ENCODE measurements around the gene TPM2. TPM values are rescaled to one million over a fixed set of nuclear protein-coding genes. Genes with fewer than 3 reads are reported as not detected.

The TPM2 gene
- total RNA-seq, 4 donors from 2014 or later, result 7,572 to 13,568 (median 12,084) TPM

GRCh38 chr9:35731415-35732184 is 41.9 kb upstream of the TPM2 start:
- WGBS, 2 donors (ENCODE audit: low coverage in 1 of 2), result 0% methylated on average over 7 to 12 of the region's 47 CpGs
- TF ChIP-seq EP300 (IDR thresholded peaks at IDR 0.05) (no peak), POLR2A (IDR thresholded peaks at IDR 0.05) (peak; percentile 87 to 88), POLR2AphosphoS5 (IDR thresholded peaks at IDR 0.05) (no peak)
- TF ChIP-seq, protein P1, sequence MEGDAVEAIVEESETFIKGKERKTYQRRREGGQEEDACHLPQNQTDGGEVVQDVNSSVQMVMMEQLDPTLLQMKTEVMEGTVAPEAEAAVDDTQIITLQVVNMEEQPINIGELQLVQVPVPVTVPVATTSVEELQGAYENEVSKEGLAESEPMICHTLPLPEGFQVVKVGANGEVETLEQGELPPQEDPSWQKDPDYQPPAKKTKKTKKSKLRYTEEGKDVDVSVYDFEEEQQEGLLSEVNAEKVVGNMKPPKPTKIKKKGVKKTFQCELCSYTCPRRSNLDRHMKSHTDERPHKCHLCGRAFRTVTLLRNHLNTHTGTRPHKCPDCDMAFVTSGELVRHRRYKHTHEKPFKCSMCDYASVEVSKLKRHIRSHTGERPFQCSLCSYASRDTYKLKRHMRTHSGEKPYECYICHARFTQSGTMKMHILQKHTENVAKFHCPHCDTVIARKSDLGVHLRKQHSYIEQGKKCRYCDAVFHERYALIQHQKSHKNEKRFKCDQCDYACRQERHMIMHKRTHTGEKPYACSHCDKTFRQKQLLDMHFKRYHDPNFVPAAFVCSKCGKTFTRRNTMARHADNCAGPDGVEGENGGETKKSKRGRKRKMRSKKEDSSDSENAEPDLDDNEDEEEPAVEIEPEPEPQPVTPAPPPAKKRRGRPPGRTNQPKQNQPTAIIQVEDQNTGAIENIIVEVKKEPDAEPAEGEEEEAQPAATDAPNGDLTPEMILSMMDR (IDR thresholded peaks at IDR 0.05), result no peak
- Histone ChIP-seq H3K36me3 (peaks cover 0 to 28% of the 10 kb centered on the region in 2 donors), H3K27ac (peak overlapping the region; percentile 97 to 100 (median 98)), H3K27me3 (no peaks in the 10 kb centered on the region), H3K9me3 (no peaks in the 10 kb centered on the region), H3K4me1 (peaks cover under 1 to 75% (median 24%) of the 10 kb centered on the region in 3 donors), H3K4me3 (peak overlapping the region; percentile 79 to 85)
- no peak for ATAC-seq

- 43 to 48% methylated on average over 1 to 2 of the region's 2 CpGs for WGBS, 2 donors (ENCODE audit: low coverage in 1 of 2)
- TF ChIP-seq, protein P1 (IDR thresholded peaks at IDR 0.05), result no peak
- TF ChIP-seq EP300 (IDR thresholded peaks at IDR 0.05) (no peak), POLR2A (IDR thresholded peaks at IDR 0.05) (no peak), POLR2AphosphoS5 (IDR thresholded peaks at IDR 0.05) (no peak)
- peak overlapping the region; percentile 97 to 100 (median 98) for H3K27ac ChIP-seq
- no peak for ATAC-seq
- H3K27me3 ChIP-seq, result no peaks in the 10 kb centered on the region
- no peaks in the 10 kb centered on the region for H3K9me3 ChIP-seq
- peak overlapping the region; percentile 79 to 85 for H3K4me3 ChIP-seq
- H3K4me1 ChIP-seq, result peaks cover 3 to 76% (median 30%) of the 10 kb centered on the region in 3 donors
- H3K36me3 ChIP-seq, result peaks cover 0 to 24% of the 10 kb centered on the region in 2 donors
Measured at GRCh38 chr9:35730486-35730854, 40.7 kb upstream of the TPM2 start.

DNA sequence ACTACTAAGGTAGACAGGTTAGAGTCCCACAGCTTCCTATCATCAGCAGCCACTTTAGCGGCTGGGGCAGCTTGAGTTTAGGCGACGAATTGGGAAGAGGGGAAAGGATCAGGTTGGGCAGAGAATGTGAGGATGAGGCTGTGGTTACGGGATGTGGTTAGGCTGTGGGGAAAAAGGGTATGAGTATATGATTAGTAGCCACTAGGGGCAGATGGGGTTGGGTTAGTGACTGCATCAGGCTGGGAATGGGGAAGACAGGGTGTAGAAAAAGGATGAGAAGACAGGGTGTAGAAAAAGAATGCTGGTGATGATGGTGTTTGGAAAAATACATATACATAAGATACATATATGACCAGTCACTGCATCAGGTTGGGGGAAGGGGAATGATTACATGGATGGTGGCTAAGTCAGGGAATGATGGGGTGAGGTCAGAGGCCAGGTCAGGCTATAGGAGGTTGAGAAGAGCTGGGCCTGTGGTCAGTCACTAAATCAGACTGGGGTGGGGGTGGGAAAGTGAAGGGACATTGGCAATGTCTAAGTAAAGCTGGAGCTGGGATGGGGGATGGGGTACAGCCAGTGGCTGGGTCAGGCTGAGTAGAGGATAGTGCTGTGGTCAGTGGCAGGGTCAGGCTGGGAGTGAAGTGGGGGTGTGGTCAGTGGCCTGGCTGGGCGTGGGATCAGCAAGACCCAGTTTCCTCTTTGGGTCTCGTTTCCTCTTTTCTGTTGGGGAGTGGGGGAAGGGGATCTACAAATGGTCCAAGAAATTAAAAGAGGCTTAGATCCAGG is 40.2 kb upstream of the TPM2 start:
- Histone ChIP-seq H3K4me1 (peaks cover 3 to 82% (median 30%) of the 10 kb centered on the region in 3 donors), H3K36me3 (peaks cover 0 to 24% of the 10 kb centered on the region in 2 donors), H3K9me3 (no peaks in the 10 kb centered on the region), H3K27ac (peak overlapping the region; percentile 97 to 100 (median 98)), H3K4me3 (peak overlapping the region; percentile 79 to 85), H3K27me3 (no peaks in the 10 kb centered on the region)
- TF ChIP-seq EP300 (IDR thresholded peaks at IDR 0.05), result no peak
- TF ChIP-seq POLR2AphosphoS5 (IDR thresholded peaks at IDR 0.05), result peak; percentile 97
- TF ChIP-seq, protein P1 (IDR thresholded peaks at IDR 0.05), result peak; percentile 47 to 77 (median 68)
- peak; percentile 51 to 64 for TF ChIP-seq POLR2A (IDR thresholded peaks at IDR 0.05)
- no peak for ATAC-seq
- 7 to 8% methylated on average over 6 of the region's 6 CpGs for WGBS, 2 donors (ENCODE audit: low coverage in 1 of 2)

DNA sequence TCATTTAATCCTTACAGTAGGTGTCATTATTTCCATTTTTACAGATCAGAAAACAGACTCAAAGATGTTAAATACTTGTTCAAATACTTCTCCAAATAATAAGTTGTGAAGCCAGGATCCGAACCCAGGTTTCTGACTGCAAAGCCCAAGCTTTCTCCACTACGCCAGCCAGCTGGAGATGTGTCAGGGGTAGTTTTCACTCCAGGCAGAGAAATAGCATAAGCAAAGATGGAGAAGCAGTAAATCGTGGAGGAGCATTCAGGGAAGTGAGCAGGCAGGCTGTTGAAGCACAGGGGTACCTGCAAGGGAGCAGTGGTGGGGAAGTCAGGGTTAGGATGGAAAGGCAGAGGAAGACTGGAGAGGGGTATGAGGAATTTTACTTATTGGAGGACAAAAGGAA is 39.4 kb upstream of the TPM2 start:
- WGBS, 2 donors (ENCODE audit: low coverage in 1 of 2), result 14 to 20% methylated on average over 3 of the region's 3 CpGs
- no peak for TF ChIP-seq POLR2AphosphoS5 (IDR thresholded peaks at IDR 0.05)
- no peak for TF ChIP-seq EP300 (IDR thresholded peaks at IDR 0.05)
- no peak for TF ChIP-seq POLR2A (IDR thresholded peaks at IDR 0.05)
- TF ChIP-seq, protein P1 (IDR thresholded peaks at IDR 0.05), result no peak
- ATAC-seq, result no peak

More for the DNA sequence above, 39.4 kb upstream of the TPM2 start:
- H3K4me3 ChIP-seq, result peak overlapping the region; percentile 79 to 85
- no peaks in the 10 kb centered on the region for H3K9me3 ChIP-seq
- H3K36me3 ChIP-seq, result peaks cover 4 to 24% of the 10 kb centered on the region in 2 donors
- peak overlapping the region; percentile 97 to 100 (median 98) for H3K27ac ChIP-seq
- peaks cover 3 to 83% (median 30%) of the 10 kb centered on the region in 3 donors for H3K4me1 ChIP-seq
- H3K27me3 ChIP-seq, result no peaks in the 10 kb centered on the region

Data from gastroesophageal sphincter (tissue), 4 donors.